Articular chondrocyte of knee joint (primary cell): ENCODE data around the gene ADRM1. TPM values are rescaled to one million over a fixed set of nuclear protein-coding genes. Genes with fewer than 3 reads are reported as not detected.

Experiments
- total RNA-seq: library from RNA; depleted of rRNA; stranded (reverse); fragments of >200 nt; gene quantifications from 2 replicates; pipeline ENCODE4 v1.2.3, GENCODE V29; 2012

Gene ADRM1
- total RNA-seq, result 61.3 and 62.5 TPM in 2 replicates

GRCh38 chr20:62302341-62303061, at the start of gene ADRM1:
Gene ADRM1, plus strand, starts transcription at chr20:62302997. Its CDS starts 572 bp downstream, at chr20:62303569.

Other genes with a start within 250 kb of the ADRM1 start
- gene TAF4, start 237.1 kb upstream of the ADRM1 start, total RNA-seq, result 6.0 and 6.3 TPM in 2 replicates
- gene LSM14B, start 180.5 kb upstream of the ADRM1 start, total RNA-seq, result 35.7 and 38.2 TPM in 2 replicates
- gene PSMA7, start 159.6 kb upstream of the ADRM1 start, total RNA-seq, result 221 and 232 TPM in 2 replicates
- 6.7 and 9.9 TPM in 2 replicates for gene SS18L1, start 159.2 kb upstream of the ADRM1 start, total RNA-seq
- 14.7 and 33.3 TPM in 2 replicates for gene MTG2, start 120.0 kb upstream of the ADRM1 start, total RNA-seq
- gene HRH3, start 82.7 kb upstream of the ADRM1 start, total RNA-seq, result not detected in 2 replicates
- gene OSBPL2, start 64.5 kb upstream of the ADRM1 start, total RNA-seq, result 27.6 and 28.5 TPM in 2 replicates
- gene LAMA5, start 64.3 kb downstream of the ADRM1 start, total RNA-seq, result 4.4 and 4.8 TPM in 2 replicates
- 801 and 1,041 TPM in 2 replicates for gene RPS21, start 84.1 kb downstream of the ADRM1 start, total RNA-seq
- gene CABLES2, start 104.3 kb downstream of the ADRM1 start, total RNA-seq, result 1.6 and 2.2 TPM in 2 replicates
- gene RBBP8NL, start 124.5 kb downstream of the ADRM1 start, total RNA-seq, result not detected in 2 replicates
- gene GATA5, start 173.0 kb downstream of the ADRM1 start, total RNA-seq, result not detected in 2 replicates